H1 (cell line): ENCODE results near the gene GABRE. TPM values are rescaled to one million over a fixed set of nuclear protein-coding genes. Genes with fewer than 3 reads are reported as not detected.

Source experiments
- CTCF ChIA-PET: fragments of 300-600 bp; sonication (Branson Sonifier 250); formaldehyde crosslinking; loops from one replicate; lab custom pipeline; 2021; ENCODE audit not compliant: partially characterized antibody; lab: Charles Lee
- POLR2A ChIA-PET: fragments of 300-600 bp; sonication (Branson Sonifier 250); formaldehyde crosslinking; loops from one replicate; lab custom pipeline; 2021; ENCODE audit warnings: inconsistent platforms; ENCODE audit not compliant: partially characterized antibody; lab: Charles Lee
- DNase-seq, 2 experiments: peaks; one replicate each; pipeline versions ENCODE4 v3.0.0 to v3.0.0-alpha.2; 2010 to 2022; ENCODE audit warnings: low spot score in 2 of 2, low read depth in 1 of 2, mixed read lengths in 1 of 2
- FAIRE-seq: peaks from 2 replicates; lab custom pipeline; 2011; peaks lifted over from hg19 to GRCh38; lab: Jason Lieb, UNC
- H2AFZ ChIP-seq: 2 replicates; pipeline ENCODE4 v1.8.1; 2012; ENCODE audit warnings: low read length, inconsistent platforms
- H2AK5ac ChIP-seq: 2 replicates; pipeline ENCODE4 v1.6.1; 2013; ENCODE audit warnings: low read depth, low read length
- H2BK120ac ChIP-seq: replicated peaks from 2 replicates; pipeline ENCODE3; 2013; ENCODE audit warnings: low read depth, low read length, inconsistent platforms
- H2BK12ac ChIP-seq: 2 replicates; pipeline ENCODE4 v1.6.1; 2013; ENCODE audit warnings: low read depth, low read length
- H2BK15ac ChIP-seq: 2 replicates; pipeline ENCODE4 v1.6.1; 2013; ENCODE audit warnings: low read length
- H2BK20ac ChIP-seq: 2 replicates; pipeline ENCODE4 v1.6.1; 2013; ENCODE audit warnings: low read length
- H2BK5ac ChIP-seq: 2 replicates; pipeline ENCODE4 v1.6.1; 2013; ENCODE audit warnings: low read depth, low read length
- H3K14ac ChIP-seq: 2 replicates; pipeline ENCODE4 v1.6.1; 2013; ENCODE audit warnings: inconsistent platforms; ENCODE audit not compliant: insufficient read length
- H3K18ac ChIP-seq: 2 replicates; pipeline ENCODE4 v1.6.1; 2013; ENCODE audit warnings: low read length; ENCODE audit errors: extremely low read depth
- H3K23ac ChIP-seq: 2 replicates; pipeline ENCODE4 v1.6.1; 2013; ENCODE audit warnings: inconsistent platforms; ENCODE audit not compliant: insufficient read length
- H3K23me2 ChIP-seq: 2 replicates; pipeline ENCODE4 v1.6.1; 2013; ENCODE audit warnings: low read depth, low read length
- H3K27ac ChIP-seq: 2 replicates; pipeline ENCODE4 v1.6.1; 2011; ENCODE audit warnings: low read depth, low read length, inconsistent platforms
- H3K27me3 ChIP-seq, 4 experiments: replicated peaks in 1 of 4; 1 replicate in 1 of 4; 2 replicates in 3 of 4; pipeline versions ENCODE4 v1.6.1 to v1.8.1; 2011 to 2013; ENCODE audit warnings: low read length in 3 of 4, mild to moderate bottlenecking in 3 of 4, inconsistent platforms in 2 of 4, mixed read lengths in 2 of 4, moderate library complexity in 1 of 4; ENCODE audit not compliant: control insufficient read depth in 3 of 4, insufficient read depth in 3 of 4; ENCODE audit errors: extremely low read depth in 1 of 4
- H3K36me3 ChIP-seq, 4 experiments: 2 replicates each; pipeline versions ENCODE4 v1.6.1 to v1.8.1; 2011 to 2013; ENCODE audit warnings: mild to moderate bottlenecking in 4 of 4, low read length in 3 of 4, moderate library complexity in 2 of 4, control low read depth in 1 of 4, inconsistent platforms in 1 of 4; ENCODE audit not compliant: insufficient read depth in 4 of 4, control insufficient read depth in 2 of 4
- H3K4ac ChIP-seq: replicated peaks from 2 replicates; pipeline ENCODE3; 2013; ENCODE audit warnings: low read length, low read depth, mixed read lengths, inconsistent platforms; ENCODE audit not compliant: insufficient read length
- H3K4me1 ChIP-seq, 4 experiments: replicated peaks in 1 of 4; 1 replicate in 1 of 4; 2 replicates in 3 of 4; pipeline versions ENCODE4 v1.6.1 to v1.8.1; 2011 to 2013; ENCODE audit warnings: low read length in 3 of 4, inconsistent platforms in 2 of 4, mixed read lengths in 1 of 4; ENCODE audit not compliant: insufficient read depth in 4 of 4, control insufficient read depth in 3 of 4
- H3K4me2 ChIP-seq, 2 experiments: 2 replicates each; pipeline versions ENCODE4 v1.6.1 to v1.8.1; 2011 to 2013; ENCODE audit warnings: low read depth in 2 of 2, low read length in 2 of 2, control low read depth in 1 of 2, inconsistent platforms in 1 of 2, mild to moderate bottlenecking in 1 of 2; ENCODE audit not compliant: insufficient read depth in 1 of 2
- H3K4me3 ChIP-seq, 4 experiments: fragments of 200-600, 300-600 bp in 1 of 4; sonication (generic), shearing (Covaris generic), sonication (Bioruptor Twin) in 1 of 4; 2 replicates each; pipeline versions ENCODE4 v1.5.1 to v1.8.1; 2011 to 2016; ENCODE audit warnings: low read length in 4 of 4, low read depth in 3 of 4, control low read depth in 2 of 4, inconsistent platforms in 2 of 4, mild to moderate bottlenecking in 2 of 4, mixed read lengths in 1 of 4, moderate library complexity in 1 of 4; ENCODE audit not compliant: insufficient read depth in 2 of 4; ENCODE audit errors: extremely low read depth in 1 of 4
- H3K56ac ChIP-seq: replicated peaks from 2 replicates; pipeline ENCODE3; 2013; ENCODE audit warnings: low read depth, mild to moderate bottlenecking, mixed read lengths, low read length, inconsistent platforms; ENCODE audit not compliant: insufficient read length
- H3K79me1 ChIP-seq: 2 replicates; pipeline ENCODE4 v1.6.1; 2013; ENCODE audit warnings: low read depth, low read length, control low read depth
- H3K79me2 ChIP-seq, 2 experiments: 2 replicates each; pipeline versions ENCODE4 v1.6.1 to v1.8.1; 2012 to 2013; ENCODE audit warnings: low read length in 2 of 2, mild to moderate bottlenecking in 2 of 2, inconsistent platforms in 1 of 2; ENCODE audit not compliant: insufficient read depth in 2 of 2, control insufficient read depth in 1 of 2
- H3K9ac ChIP-seq, 4 experiments: replicated peaks in 1 of 4; 1 replicate in 1 of 4; 2 replicates in 3 of 4; pipeline versions ENCODE4 v1.6.1 to v1.8.1; 2011 to 2013; ENCODE audit warnings: low read depth in 3 of 4, low read length in 3 of 4, control low read depth in 2 of 4, mild to moderate bottlenecking in 2 of 4, moderate library complexity in 2 of 4, inconsistent platforms in 1 of 4; ENCODE audit errors: extremely low read depth in 1 of 4
- H3K9me3 ChIP-seq, 2 experiments: 2 replicates each; pipeline versions ENCODE4 v1.6.1 to v1.8.1; 2012 to 2013; ENCODE audit warnings: mild to moderate bottlenecking in 2 of 2, moderate library complexity in 2 of 2, control low read depth in 1 of 2, inconsistent platforms in 1 of 2, low read depth in 1 of 2, low read length in 1 of 2, mixed read lengths in 1 of 2; ENCODE audit not compliant: insufficient read depth in 2 of 2
- H4K20me1 ChIP-seq, 2 experiments: replicated peaks in 1 of 2; 2 replicates each; pipeline versions ENCODE3 to v1.8.1; 2011 to 2013; ENCODE audit warnings: inconsistent platforms in 2 of 2, low read length in 2 of 2, mild to moderate bottlenecking in 1 of 2; ENCODE audit not compliant: insufficient read depth in 2 of 2, control insufficient read depth in 1 of 2
- H4K5ac ChIP-seq: 2 replicates; pipeline ENCODE4 v1.6.1; 2013; ENCODE audit warnings: low read length, low read depth, mixed read lengths, inconsistent platforms; ENCODE audit not compliant: insufficient read length
- H4K8ac ChIP-seq: 2 replicates; pipeline ENCODE4 v1.8.0; 2013; ENCODE audit warnings: mild to moderate bottlenecking, moderate library complexity, low read length, inconsistent platforms; ENCODE audit not compliant: insufficient read depth; ENCODE audit errors: extremely low read depth
- H4K91ac ChIP-seq: replicated peaks from 2 replicates; pipeline ENCODE3; 2013; ENCODE audit warnings: low read length, mixed read lengths, inconsistent platforms; ENCODE audit not compliant: insufficient read length
- ASH2L ChIP-seq: fragments of 200-600, 300-600 bp; sonication (generic); IDR thresholded peaks from one replicate; pipeline ENCODE4 v1.7.1; 2017; ENCODE audit warnings: low read length
- CBX5 ChIP-seq: fragments of 300-800, 300-1000 bp; sonication (generic); IDR thresholded peaks from 2 replicates; pipeline ENCODE4 v1.7.1; 2016; ENCODE audit warnings: antibody characterized with exemption, low read length, low read depth
- HDAC2 ChIP-seq, 2 experiments: fragments of 300-600 bp in 1 of 2; sonication (generic) in 1 of 2; IDR thresholded peaks; 2 replicates each; pipeline ENCODE4 v1.6.1; 2011 to 2012; ENCODE audit warnings: low read depth in 2 of 2, low read length in 2 of 2, mild to moderate bottlenecking in 2 of 2, moderate library complexity in 2 of 2, borderline replicate concordance in 1 of 2, inconsistent platforms in 1 of 2
- HDAC6 ChIP-seq: IDR thresholded peaks from one replicate; pipeline ENCODE4 v1.7.1; 2012; ENCODE audit warnings: low read depth, mild to moderate bottlenecking, inconsistent platforms, low read length, moderate library complexity
- JUN ChIP-seq: IDR thresholded peaks from 2 replicates; pipeline ENCODE4 v1.6.1; 2011; ENCODE audit warnings: low read depth, mild to moderate bottlenecking, improper control_type of control experiment, low read length
- NRF1 ChIP-seq: IDR thresholded peaks from 2 replicates; pipeline ENCODE4 v1.6.1; 2011; ENCODE audit warnings: mild to moderate bottlenecking, low read depth, low read length, improper control_type of control experiment
- PHF8 ChIP-seq: fragments of 200-600 bp; sonication (generic); conservative IDR thresholded peaks from 2 replicates; pipeline ENCODE4 v1.7.1; 2012; ENCODE audit warnings: low read depth, mild to moderate bottlenecking, inconsistent platforms, low read length, moderate library complexity
- RAD21 ChIP-seq, 2 experiments: IDR thresholded peaks in 1 of 2; conservative IDR thresholded peaks in 1 of 2; 2 replicates each; pipeline ENCODE4 v1.6.1; 2011; ENCODE audit warnings: low read depth in 2 of 2, low read length in 2 of 2, improper control_type of control experiment in 1 of 2, inconsistent platforms in 1 of 2, mild to moderate bottlenecking in 1 of 2, moderate library complexity in 1 of 2
- RXRA ChIP-seq: IDR thresholded peaks from 2 replicates; pipeline ENCODE4 v1.6.1; 2011; ENCODE audit warnings: low read depth, mild to moderate bottlenecking, low read length, moderate library complexity; ENCODE audit not compliant: insufficient read depth
- SAP30 ChIP-seq: fragments of 300-600 bp; sonication (generic); IDR thresholded peaks from 2 replicates; pipeline ENCODE4 v1.7.1; 2012; ENCODE audit warnings: low read length, moderate library complexity, mild to moderate bottlenecking, inconsistent platforms; ENCODE audit not compliant: insufficient read depth, insufficient replicate concordance
- SIRT6 ChIP-seq: IDR thresholded peaks from one replicate; pipeline ENCODE4 v1.7.1; 2012; ENCODE audit warnings: low read length, inconsistent platforms
- SIX5 ChIP-seq: IDR thresholded peaks from 2 replicates; pipeline ENCODE4 v1.6.1; 2011; ENCODE audit warnings: mild to moderate bottlenecking, low read depth, low read length
- USF2 ChIP-seq: IDR thresholded peaks from 2 replicates; pipeline ENCODE4 v1.6.1; 2011; ENCODE audit warnings: low read length, improper control_type of control experiment
- WGBS, 2 experiments: shearing (Covaris generic) in 1 of 2; methylation state at CpG; one replicate each; pipeline versions ENCODE4 v1.1.6 to v1.1.7; 2013 to 2015; ENCODE audit warnings: low lambda C conversion rate in 2 of 2, mixed read lengths in 2 of 2, inconsistent platforms in 1 of 2, low coverage in 1 of 2, missing lambda C conversion rate in 1 of 2; ENCODE audit not compliant: insufficient replicate concordance in 2 of 2, insufficient coverage in 1 of 2, insufficient read length in 1 of 2; ENCODE audit errors: extremely low coverage in 1 of 2, missing lambda C conversion rate in 1 of 2; 5-methylcytosine and 5-hydroxymethylcytosine counted together
- polyA plus RNA-seq, 7 experiments: library from polyadenylated mRNA; depleted of rRNA in 3 of 7; stranded (reverse) in 5 of 7; unstranded in 2 of 7; fragments of >200 nt in 5 of 7; fragments of 200-250 nt in 2 of 7; gene quantifications; 1 replicate in 5 of 7; 2 replicates in 1 of 7; 4 replicates in 1 of 7; pipeline versions ENCODE4 v1.2.1 to v1.2.3, GENCODE V29; 2011 to 2013; ENCODE audit warnings: missing spikeins in 2 of 7, mixed read lengths in 2 of 7
- total RNA-seq: library from RNA; stranded (reverse); fragmentation: NEBNext Ultra II Directional; extraction: Animal tissue kit (Norgen Biotek cat#: 25700); gene quantifications from 2 replicates; pipeline ENCODE4 v1.2.1, GENCODE V29; 2021

Gene GABRE
- total and polyA plus RNA-seq, 2 of the 8 experiments (the other 6 are each of a cell fraction or from before 2014, with no cell fraction given), result 5.5 to 7.0 TPM

GRCh38 chrX:151958101-151958500, 16.4 kb downstream of the GABRE start:
- no peak overlapping the region for H3K4ac ChIP-seq
- H3K27ac ChIP-seq, result no peak overlapping the region
- H2BK20ac ChIP-seq, result no peak overlapping the region
- H4K91ac ChIP-seq, result no peak overlapping the region
- no peaks in the 10 kb centered on the region for H3K79me1 ChIP-seq
- no peak overlapping the region for H4K5ac ChIP-seq
- no peak overlapping the region for H3K18ac ChIP-seq
- no peak overlapping the region for H3K9ac ChIP-seq
- H3K23me2 ChIP-seq, result no peaks in the 10 kb centered on the region
- H3K79me2 ChIP-seq, result no peaks in the 10 kb centered on the region
- no peak overlapping the region for H2BK12ac ChIP-seq
- no peaks in the 10 kb centered on the region for H3K9me3 ChIP-seq
- H2BK120ac ChIP-seq, result no peak overlapping the region
- WGBS, 2 experiments, result 97% methylated on average over 4 of the region's 4 CpGs; no CpG with 5 or more reads in 1 of the 2 experiments
- ChIA-PET CTCF (no interaction called here), POLR2A (no interaction called here)
- no peak for FAIRE-seq
- no peak for DNase-seq
- no peaks in the 10 kb centered on the region for H3K27me3 ChIP-seq
- H2BK5ac ChIP-seq, result no peak overlapping the region
- no peak overlapping the region for H4K8ac ChIP-seq
- no peak overlapping the region for H2AK5ac ChIP-seq
- H3K56ac ChIP-seq, result no peak overlapping the region
- H4K20me1 ChIP-seq, result no peaks in the 10 kb centered on the region
- no peak overlapping the region for H2AFZ ChIP-seq
- H3K14ac ChIP-seq, result no peak overlapping the region
- H3K36me3 ChIP-seq, result no peaks in the 10 kb centered on the region; a peak in 1 of 8 replicates
- H3K4me3 ChIP-seq, result no peak overlapping the region
- H3K23ac ChIP-seq, result no peak overlapping the region
- H2BK15ac ChIP-seq, result no peak overlapping the region
- H3K4me1 ChIP-seq, result no peaks in the 10 kb centered on the region
- no peak overlapping the region for H3K4me2 ChIP-seq
- TF ChIP-seq HDAC6, result no peak
- no peak for TF ChIP-seq SIRT6
- TF ChIP-seq HDAC2 (IDR thresholded peaks at IDR 0.05; ENCODE audit: borderline replicate concordance in 1 of 2, low read depth in 2 of 2, low read length in 2 of 2), result no peak
- no peak for TF ChIP-seq JUN
- TF ChIP-seq PHF8, result no peak
- no peak for TF ChIP-seq RXRA
- TF ChIP-seq CBX5, result no peak
- no peak for TF ChIP-seq NRF1
- TF ChIP-seq SIX5, result no peak
- TF ChIP-seq ASH2L, result no peak
- TF ChIP-seq SAP30, result no peak
- TF ChIP-seq RAD21 (IDR thresholded peaks at IDR 0.05 in 1 of 2, conservative IDR thresholded peaks at IDR 0.05 in 1 of 2; ENCODE audit: low read depth in 2 of 2, low read length in 2 of 2), result no peak
- TF ChIP-seq USF2, result no peak
